Measurements from ENCODE around the gene TMEM205. TPM values are rescaled to one million over a fixed set of nuclear protein-coding genes. Genes with fewer than 3 reads are reported as not detected.

Gene TMEM205
- total and polyA plus RNA-seq, 2 of the 8 experiments (the other 6 are each of a cell fraction or from before 2014, with no cell fraction given), result 73.5 to 423 TPM

GRCh38 chr19:11332822-11333221, 13.2 kb downstream of the TMEM205 start:
- no peak overlapping the region for H3K18ac ChIP-seq (ENCODE audit: extremely low read depth, low read length)
- no peak for FAIRE-seq
- H3K4me1 ChIP-seq (replicated peaks in 1 of 4; ENCODE audit: control insufficient read depth in 3 of 4, insufficient read depth in 4 of 4, low read length in 3 of 4), result no peaks in the 10 kb centered on the region
- H3K4me3 ChIP-seq (ENCODE audit: extremely low read depth in 1 of 4, insufficient read depth in 2 of 4, low read depth in 3 of 4, low read length in 4 of 4), result no peak overlapping the region
- CTCF ChIA-PET (ENCODE audit: partially characterized antibody), result no interaction called here
- no peak overlapping the region for H2BK15ac ChIP-seq (ENCODE audit: low read length)
- no peak overlapping the region for H4K5ac ChIP-seq (ENCODE audit: insufficient read length, low read depth, low read length)
- no peak overlapping the region for H3K56ac ChIP-seq (replicated peaks; ENCODE audit: insufficient read length, low read depth, low read length)
- no peak overlapping the region for H3K4ac ChIP-seq (replicated peaks; ENCODE audit: insufficient read length, low read depth, low read length)
- POLR2A ChIA-PET (ENCODE audit: partially characterized antibody), result interaction anchor here (0.6 kb wide), 1 partner anchor 34 kb away, joined by 3 read pairs; no protein-coding TSS in a partner anchor
- no peak overlapping the region for H2BK120ac ChIP-seq (replicated peaks; ENCODE audit: low read depth, low read length)
- no peak overlapping the region for H2BK5ac ChIP-seq (ENCODE audit: low read depth, low read length)
- DNase-seq (ENCODE audit: low read depth in 1 of 2, low spot score in 2 of 2), result no peak
- H3K9me3 ChIP-seq (ENCODE audit: insufficient read depth in 2 of 2, low read depth in 1 of 2, low read length in 1 of 2), result no peaks in the 10 kb centered on the region
- 89% methylated on average over 2 of the region's 5 CpGs; no CpG with 5 or more reads in 1 of the 2 experiments for WGBS, 2 experiments (ENCODE audit: extremely low coverage in 1 of 2, insufficient coverage in 1 of 2, insufficient read length in 1 of 2, insufficient replicate concordance in 2 of 2, low coverage in 1 of 2, low lambda C conversion rate in 2 of 2, missing lambda C conversion rate in 1 of 2)
- H3K79me2 ChIP-seq (ENCODE audit: control insufficient read depth in 1 of 2, insufficient read depth in 2 of 2, low read length in 2 of 2), result no peaks in the 10 kb centered on the region
- no peak overlapping the region for H4K91ac ChIP-seq (replicated peaks; ENCODE audit: insufficient read length, low read length)
- no peak overlapping the region for H2BK12ac ChIP-seq (ENCODE audit: low read depth, low read length)
- no peak overlapping the region for H2AK5ac ChIP-seq (ENCODE audit: low read depth, low read length)
- no peak overlapping the region for H2BK20ac ChIP-seq (ENCODE audit: low read length)
- no peaks in the 10 kb centered on the region for H3K23me2 ChIP-seq (ENCODE audit: low read depth, low read length)
- no peak for TF ChIP-seq MAX (IDR thresholded peaks at IDR 0.05)
- TF ChIP-seq EP300 (IDR thresholded peaks at IDR 0.05; ENCODE audit: borderline replicate concordance in 1 of 2, low read depth in 2 of 2, low read length in 2 of 2), result no peak
- no peak overlapping the region for H3K23ac ChIP-seq (ENCODE audit: insufficient read length)
- no peak overlapping the region for H3K27ac ChIP-seq (ENCODE audit: low read depth, low read length)
- H3K79me1 ChIP-seq (ENCODE audit: low read depth, low read length), result no peaks in the 10 kb centered on the region
- H3K36me3 ChIP-seq (ENCODE audit: control insufficient read depth in 2 of 4, insufficient read depth in 4 of 4, low read length in 3 of 4), result peaks cover 0 to 9% (median 2%) of the 10 kb centered on the region in 4 experiments; a peak in 3 of 8 replicates
- H3K9ac ChIP-seq (replicated peaks in 1 of 4; ENCODE audit: extremely low read depth in 1 of 4, low read depth in 3 of 4, low read length in 3 of 4), result no peak overlapping the region
- no peak overlapping the region for H3K4me2 ChIP-seq (ENCODE audit: insufficient read depth in 1 of 2, low read depth in 2 of 2, low read length in 2 of 2)
- H4K20me1 ChIP-seq (replicated peaks in 1 of 2; ENCODE audit: control insufficient read depth in 1 of 2, insufficient read depth in 2 of 2, low read length in 2 of 2), result peaks cover 0 to 2% of the 10 kb centered on the region in 2 experiments
- H3K27me3 ChIP-seq (replicated peaks in 1 of 4; ENCODE audit: control insufficient read depth in 3 of 4, extremely low read depth in 1 of 4, insufficient read depth in 3 of 4, low read length in 3 of 4), result no peaks in the 10 kb centered on the region
- no peak overlapping the region for H3K14ac ChIP-seq (ENCODE audit: insufficient read length)
- no peak overlapping the region for H4K8ac ChIP-seq (ENCODE audit: extremely low read depth, insufficient read depth, low read length)
- no peak overlapping the region for H2AFZ ChIP-seq (ENCODE audit: low read length)
